GM18526 (cell line): ENCODE data around the gene EFEMP1.

ENCODE experiments used
- POLR2A ChIP-seq: IDR thresholded peaks from 3 replicates; pipeline ENCODE4 v1.6.1; 2011; ENCODE audit not compliant: insufficient read length; ENCODE audit errors: extremely low read depth

Gene EFEMP1

DNA sequence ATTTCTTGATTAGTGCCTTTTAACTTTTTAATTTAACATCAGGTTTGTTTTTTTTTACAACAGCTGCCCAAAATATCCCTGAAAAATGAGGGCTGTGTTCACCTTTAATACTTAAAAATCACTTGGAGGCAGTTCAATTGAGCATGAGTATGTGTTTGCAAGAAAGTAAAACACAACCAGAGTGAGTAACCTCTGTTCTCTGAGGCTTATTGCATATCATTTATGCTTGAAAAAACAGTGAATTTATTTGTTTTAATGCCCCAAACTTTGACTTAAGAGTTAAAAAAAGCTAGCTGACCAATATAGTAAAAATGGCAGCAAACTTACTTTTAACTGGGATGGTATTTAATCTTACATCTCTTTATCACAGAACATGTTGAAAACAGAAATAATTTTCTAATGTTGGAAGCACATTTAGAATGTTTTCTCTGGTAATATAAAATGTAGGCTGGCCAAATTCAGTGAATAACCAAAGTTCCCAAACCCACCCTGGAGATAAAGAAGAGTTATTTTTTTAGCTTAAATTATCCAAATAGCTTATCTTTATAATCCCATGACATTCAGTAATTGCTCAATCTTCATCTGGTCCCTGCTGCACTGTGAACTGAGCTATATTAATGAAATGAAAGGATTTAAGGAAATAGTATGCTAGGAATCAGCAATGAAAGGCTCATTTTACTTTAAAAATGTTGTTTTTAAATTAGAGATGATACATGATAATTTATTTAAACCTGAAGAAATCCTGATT lies 24.8 kb upstream of the EFEMP1 start:
- no peak for TF ChIP-seq POLR2A

- no peak for TF ChIP-seq POLR2A
Measured at GRCh38 chr2:55947752-55948151, 24.2 kb upstream of the EFEMP1 start.

DNA sequence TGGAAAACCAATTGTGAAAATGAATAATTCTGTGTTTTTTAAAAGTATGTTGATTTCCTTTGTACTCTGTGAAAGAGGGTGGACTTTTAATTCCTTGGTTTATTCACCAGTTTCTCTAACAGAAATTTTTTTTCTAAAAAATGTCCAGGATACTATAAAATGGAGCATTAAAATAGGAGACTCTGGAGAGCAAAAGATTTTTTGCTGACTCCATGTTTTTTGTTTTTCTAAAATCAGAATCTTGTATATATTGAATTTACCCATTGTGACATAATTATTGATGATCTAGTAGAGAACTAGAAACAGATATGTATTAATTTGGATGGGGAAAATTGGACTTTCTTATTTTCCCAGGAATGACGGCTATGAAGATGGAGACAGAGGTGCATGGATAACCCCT lies 23.2 kb upstream of the EFEMP1 start:
- TF ChIP-seq POLR2A = no peak

DNA sequence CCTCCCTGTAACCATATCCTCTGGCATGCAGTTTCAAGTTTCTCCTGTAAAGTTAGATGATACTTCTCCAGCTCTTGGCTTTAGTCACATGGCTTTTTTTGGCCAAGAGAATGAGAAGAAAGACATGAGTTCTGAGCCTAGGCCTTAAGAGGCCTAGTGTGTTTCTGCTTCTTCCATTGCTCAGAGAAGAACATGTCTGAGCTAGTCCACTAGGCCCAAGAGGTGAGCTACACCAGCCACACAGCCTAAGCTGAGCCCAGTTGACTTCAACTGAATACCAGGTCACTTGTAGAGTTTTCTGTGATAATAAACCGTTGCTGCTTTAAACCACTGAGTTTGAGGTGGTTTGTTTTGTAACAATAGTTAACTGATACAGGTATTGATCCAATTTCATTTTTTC lies 19.9 kb upstream of the EFEMP1 start:
- no peak for TF ChIP-seq POLR2A

GRCh38 chr2:55936351-55936750 lies 12.8 kb upstream of the EFEMP1 start:
- no peak for TF ChIP-seq POLR2A

GRCh38 chr2:55934337-55934736 lies 10.8 kb upstream of the EFEMP1 start:
- TF ChIP-seq POLR2A = no peak

- TF ChIP-seq POLR2A = no peak
Measured at GRCh38 chr2:55932843-55933242, 9.3 kb upstream of the EFEMP1 start.

- TF ChIP-seq POLR2A = no peak
Measured at GRCh38 chr2:55931281-55931680, 7.7 kb upstream of the EFEMP1 start.

DNA sequence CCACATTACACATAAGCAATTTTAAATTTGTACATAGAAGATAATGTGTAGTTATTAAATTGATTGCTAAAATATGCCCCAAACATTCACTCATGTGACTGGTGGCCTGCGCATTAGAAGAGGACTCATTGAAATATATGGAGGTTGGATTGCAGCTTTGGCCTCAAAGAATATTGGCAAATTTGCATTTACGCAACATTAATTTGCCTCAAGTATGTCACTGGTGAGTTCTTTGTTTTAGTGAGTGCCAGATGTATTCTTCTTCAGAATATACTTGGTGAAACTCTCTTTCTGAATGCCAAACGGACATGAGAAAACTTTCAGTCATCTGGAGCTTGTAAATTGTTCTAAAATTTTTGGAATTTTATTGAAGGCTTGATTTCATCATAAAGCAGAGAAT lies 5.9 kb upstream of the EFEMP1 start:
- no peak for TF ChIP-seq POLR2A

DNA sequence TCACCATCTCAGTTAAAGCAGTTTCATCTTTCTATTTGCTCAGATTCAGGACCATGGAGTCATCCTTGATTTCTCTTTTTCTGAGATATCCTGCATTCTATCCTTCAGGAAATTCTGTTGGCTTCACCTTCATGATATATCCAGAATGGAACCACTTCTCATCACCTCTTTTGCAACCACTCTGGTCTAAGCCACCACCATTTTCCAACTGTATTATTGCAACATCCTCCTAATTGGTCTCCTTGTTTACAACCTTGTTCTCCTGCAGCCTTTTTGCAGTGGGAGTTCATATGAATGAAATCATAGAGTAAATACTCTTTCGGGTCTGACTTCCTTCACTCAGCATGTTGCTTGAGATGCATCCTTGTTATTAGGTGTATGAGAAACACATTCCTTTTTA lies 3.4 kb upstream of the EFEMP1 start:
- TF ChIP-seq POLR2A = no peak

DNA sequence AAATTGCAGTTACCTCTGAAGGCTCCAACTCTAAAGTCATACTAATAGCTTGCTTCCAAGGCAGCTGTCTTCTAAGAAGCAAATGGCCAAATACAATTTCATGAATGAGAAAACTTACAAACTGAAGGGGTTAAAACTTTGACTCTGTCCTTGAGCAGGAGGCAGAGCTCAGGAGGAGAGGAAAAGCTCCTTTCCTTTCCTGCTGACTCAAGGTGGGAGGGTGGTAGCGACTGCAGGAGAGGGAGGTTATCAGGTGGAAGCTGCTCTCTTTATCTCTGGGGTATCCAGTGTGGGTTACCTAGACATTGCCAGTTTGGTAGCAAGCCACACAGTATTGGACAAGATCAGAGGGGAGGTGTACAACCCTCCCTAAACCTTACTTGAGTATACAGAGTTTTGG lies 2.7 kb upstream of the EFEMP1 start:
- no peak for TF ChIP-seq POLR2A

GRCh38 chr2:55923982-55924321 lies 370 bp upstream of the EFEMP1 start:
- TF ChIP-seq POLR2A = no peak

- TF ChIP-seq POLR2A = no peak
Measured at GRCh38 chr2:55922291-55922907, 1.2 kb downstream of the EFEMP1 start.

- no peak for TF ChIP-seq POLR2A
Measured at GRCh38 chr2:55919574-55919973, 4.0 kb downstream of the EFEMP1 start.

DNA sequence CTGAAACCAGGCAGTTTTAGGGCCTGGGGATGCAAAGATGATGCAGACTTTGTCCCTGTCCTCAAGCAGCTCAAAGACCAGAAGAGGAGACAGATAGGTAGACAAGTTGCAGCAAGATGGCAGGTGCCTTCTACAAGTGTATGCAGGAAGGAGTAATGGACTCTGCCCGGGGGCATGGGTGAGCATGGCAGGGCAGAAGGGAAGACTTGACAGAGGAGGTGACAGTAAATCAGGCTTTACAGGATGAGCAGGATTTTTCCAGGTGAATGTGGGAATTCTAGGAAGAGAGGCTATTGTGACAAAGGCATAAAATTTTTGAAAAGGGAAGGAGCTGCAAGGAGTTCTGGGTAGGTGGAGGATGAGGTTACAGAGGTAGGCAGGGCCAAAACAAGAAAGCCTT lies 4.7 kb downstream of the EFEMP1 start:
- no peak for TF ChIP-seq POLR2A

DNA sequence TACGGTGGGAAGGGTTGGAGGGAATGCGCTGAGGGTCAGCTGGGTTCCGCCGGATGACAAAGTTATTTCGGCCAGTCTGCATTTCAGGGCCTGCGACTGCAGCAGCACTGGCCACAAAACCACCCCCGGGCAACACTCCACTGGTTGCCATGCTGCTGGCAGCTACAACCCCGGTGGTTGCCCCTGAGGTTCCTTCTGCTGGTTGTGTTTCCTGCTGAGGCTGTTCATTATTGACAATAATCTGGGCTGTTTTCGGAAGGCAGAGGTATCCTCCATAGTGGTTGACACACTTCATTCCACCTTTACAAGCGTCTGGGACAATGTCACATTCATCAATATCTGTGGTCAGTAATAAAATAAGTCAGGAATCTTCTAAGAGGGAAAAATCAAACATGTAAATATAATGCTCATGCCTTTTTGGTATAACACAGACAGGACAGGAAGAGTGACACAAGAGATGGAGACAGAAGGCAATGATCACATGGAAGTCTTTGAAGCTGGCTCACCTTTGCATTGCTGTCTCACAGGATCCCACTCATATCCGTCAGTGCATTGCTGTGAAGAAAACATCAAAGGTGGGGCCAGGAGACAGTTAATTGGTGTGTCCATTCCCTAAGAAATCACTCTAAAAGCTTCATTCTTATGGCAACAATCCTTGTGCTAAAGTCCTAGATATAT lies 5.7 kb downstream of the EFEMP1 start:
- no peak for TF ChIP-seq POLR2A
